C4-2B (cell line): Measurements from ENCODE around the gene CD101.

ENCODE experiments used
- CTCF ChIP-seq: fragments of 450-650 bp; conservative IDR thresholded peaks from 2 replicates; pipeline ENCODE4 v1.5.1; 2017; ENCODE audit warnings: mild to moderate bottlenecking
- ZFX ChIP-seq: fragments of 450-650 bp; IDR thresholded peaks from 2 replicates; pipeline ENCODE4 v1.6.1; 2017

- TF ChIP-seq CTCF (no peak), ZFX (no peak)
Measured at GRCh38 chr1:117079737-117080136, 78.2 kb downstream of the CD101 start.
